Activated T-helper 2 cell treated with anti-CD3 and anti-CD28 coated beads, Interferon-gamma antibody, Interleukin-2, Interleukin-4, amounts not matched to agents 10 μg/mL and 5 μg/mL and 100 μg/mL, durations not matched to agents 14 hours and 24 hours and 36 hours (primary cell): ENCODE results near the gene OR2S2. TPM values are rescaled to one million over a fixed set of nuclear protein-coding genes. Genes with fewer than 3 reads are reported as not detected.
"Not testable (repeated sequence)": the region's sequence is repeated elsewhere in the genome, so short reads cannot be mapped to it uniquely, and the experiment has no call there.

Source experiments
- DNase-seq: peaks from one replicate; pipeline ENCODE4 v3.0.0; 2021; ENCODE audit warnings: low spot score
- H3K27ac Mint-ChIP-seq: one replicate; pipeline ENCODE4 v1.8.0; 2021; ENCODE audit warnings: mixed read lengths
- H3K27me3 Mint-ChIP-seq: one replicate; pipeline ENCODE4 v1.8.0; 2021; ENCODE audit warnings: low read depth, mixed read lengths
- H3K36me3 Mint-ChIP-seq: one replicate; pipeline ENCODE4 v1.8.0; 2021; ENCODE audit warnings: low read depth, mixed read lengths
- H3K4me1 Mint-ChIP-seq: one replicate; pipeline ENCODE4 v1.8.0; 2021; ENCODE audit warnings: low read depth, mixed read lengths
- H3K4me3 Mint-ChIP-seq: one replicate; pipeline ENCODE4 v1.8.0; 2021; ENCODE audit warnings: low read depth, mild to moderate bottlenecking, moderate library complexity, mixed read lengths
- H3K9me3 Mint-ChIP-seq: one replicate; pipeline ENCODE4 v1.8.0; 2021; ENCODE audit warnings: mixed read lengths
- intact Hi-C: fragments of 100-400 bp; cut with micrococcal nuclease; formaldehyde crosslinking; loops from one replicate; pipeline ENCODE4 v1.15.1; 2023
- total RNA-seq: library from RNA; stranded (reverse); gene quantifications from 2 replicates; pipeline ENCODE4 v1.2.3, GENCODE V29; 2022

Gene OR2S2
- total RNA-seq, 1 donor from 2014 or later, result not detected

DNA sequence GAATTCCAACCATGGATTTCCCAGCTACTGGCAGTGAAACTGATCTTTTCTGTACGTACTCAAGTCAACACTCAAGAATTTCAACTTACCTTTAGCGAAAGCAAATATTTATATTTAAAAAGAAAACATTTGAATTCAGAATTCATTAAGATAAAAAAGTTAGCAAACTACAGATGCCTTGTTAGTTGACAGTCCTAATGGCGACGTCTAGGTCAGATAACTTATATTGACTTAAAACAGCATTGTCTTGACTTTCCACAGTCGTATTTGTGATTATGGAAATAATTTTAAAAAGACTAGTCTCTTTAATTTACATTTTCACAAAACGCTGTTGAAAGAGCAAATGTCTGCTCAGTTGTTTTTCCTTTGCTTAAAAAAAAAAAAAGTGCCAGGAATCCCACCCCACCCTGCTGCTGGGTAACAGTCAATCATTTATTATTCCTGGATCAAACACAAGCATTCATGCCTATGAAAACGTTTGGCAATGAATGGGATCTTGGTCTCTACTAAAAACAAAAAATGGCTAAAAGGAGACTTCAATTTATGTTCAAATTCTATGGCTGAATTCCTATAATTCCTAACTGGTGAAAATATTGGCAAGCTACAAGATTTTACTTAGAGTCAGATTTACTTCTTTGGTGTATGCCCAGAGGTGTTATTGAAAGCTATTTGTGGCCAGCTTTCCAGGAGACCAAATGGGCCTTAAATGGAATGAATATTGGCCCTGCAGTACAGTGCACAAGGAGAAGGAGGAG lies 22.0 kb downstream of the OR2S2 start:
- Mint-ChIP-seq H3K9me3 (peaks cover 8% of the 10 kb centered on the region), H3K4me3 (no peak overlapping the region), H3K27me3 (peaks cover 6% of the 10 kb centered on the region), H3K27ac (no peak overlapping the region), H3K4me1 (peaks cover 34% of the 10 kb centered on the region), H3K36me3 (peaks cover 5% of the 10 kb centered on the region)
- no peak for DNase-seq
- intact Hi-C loops, result no loop called here

DNA sequence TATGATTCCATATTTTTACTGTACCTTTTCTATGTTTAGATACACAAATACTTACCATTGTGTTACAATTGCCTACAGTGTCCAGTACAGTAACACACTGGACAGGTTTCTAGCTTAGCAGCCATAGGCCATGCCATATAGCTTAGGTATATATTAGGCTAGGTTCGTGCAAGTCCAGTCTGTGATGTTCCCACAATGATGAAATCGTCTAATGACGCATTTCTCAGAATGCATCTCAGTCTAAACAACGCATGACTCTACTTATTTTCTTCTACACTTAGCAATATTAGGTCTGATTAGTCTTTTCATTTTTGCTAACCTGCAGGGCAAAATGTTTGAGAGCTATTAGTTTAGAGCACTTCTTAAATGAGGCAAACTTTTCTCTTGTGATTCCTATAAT lies 22.7 kb downstream of the OR2S2 start:
- H3K27me3 Mint-ChIP-seq, result peaks cover 8% of the 10 kb centered on the region
- H3K4me3 Mint-ChIP-seq, result no peak overlapping the region
- no peak overlapping the region for H3K27ac Mint-ChIP-seq
- intact Hi-C loops, result no loop called here
- H3K4me1 Mint-ChIP-seq, result peaks cover 27% of the 10 kb centered on the region
- H3K9me3 Mint-ChIP-seq, result peaks cover 8% of the 10 kb centered on the region
- no peak for DNase-seq
- H3K36me3 Mint-ChIP-seq, result peaks cover 5% of the 10 kb centered on the region

DNA sequence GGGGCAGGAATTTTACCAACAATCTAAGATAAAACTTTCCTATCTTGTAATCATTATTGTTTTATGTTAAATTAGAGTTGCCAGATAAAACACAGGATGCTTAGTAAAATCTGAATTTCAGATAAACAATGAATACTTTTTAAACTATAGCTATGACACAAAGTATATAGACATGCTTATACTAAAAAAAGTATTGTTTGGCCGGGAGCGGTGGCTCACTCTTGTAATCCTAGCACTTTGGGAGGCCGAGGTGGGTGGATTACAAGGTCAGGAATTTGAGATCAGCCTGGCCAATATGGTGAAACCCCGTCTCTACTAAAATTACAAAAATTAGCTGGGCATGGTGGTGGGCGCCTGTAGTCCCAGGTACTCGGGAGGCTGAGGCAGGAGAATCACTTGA lies 23.9 kb downstream of the OR2S2 start:
- Mint-ChIP-seq H3K27me3 (peaks cover 14% of the 10 kb centered on the region), H3K27ac (peak overlapping the region; percentile 15), H3K4me1 (peaks cover 20% of the 10 kb centered on the region)
- H3K4me3 Mint-ChIP-seq, H3K9me3 Mint-ChIP-seq, DNase-seq, H3K36me3 Mint-ChIP-seq, intact Hi-C loops: not testable (repeated sequence)

DNA sequence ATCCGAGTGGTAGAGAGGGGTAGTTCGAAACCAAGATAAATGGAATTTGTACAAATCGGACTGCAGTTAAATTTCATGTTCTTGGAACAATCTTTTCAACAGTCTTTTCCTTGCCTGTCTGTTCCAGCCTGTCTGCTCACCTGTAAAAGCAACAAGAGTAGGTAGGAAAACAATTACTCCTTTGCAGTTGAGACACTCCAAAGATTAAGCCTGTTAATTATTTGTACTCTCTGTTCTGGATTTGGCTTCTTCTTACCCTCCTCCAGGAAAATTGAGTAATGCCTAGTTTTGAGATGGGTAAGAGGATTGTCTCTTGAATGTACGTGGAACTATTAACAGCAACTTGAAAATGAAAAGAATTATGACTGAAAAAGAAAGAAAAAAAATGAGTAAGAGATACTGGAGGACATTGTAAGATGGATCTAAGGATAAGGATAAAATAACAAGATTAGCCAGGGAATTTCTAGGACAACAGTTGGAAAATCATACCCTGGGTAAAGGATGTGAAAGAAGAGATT lies 24.3 kb downstream of the OR2S2 start:
- peak overlapping the region; percentile 15 for H3K27ac Mint-ChIP-seq
- peaks cover 8% of the 10 kb centered on the region for H3K9me3 Mint-ChIP-seq
- no peak overlapping the region for H3K4me3 Mint-ChIP-seq

DNA sequence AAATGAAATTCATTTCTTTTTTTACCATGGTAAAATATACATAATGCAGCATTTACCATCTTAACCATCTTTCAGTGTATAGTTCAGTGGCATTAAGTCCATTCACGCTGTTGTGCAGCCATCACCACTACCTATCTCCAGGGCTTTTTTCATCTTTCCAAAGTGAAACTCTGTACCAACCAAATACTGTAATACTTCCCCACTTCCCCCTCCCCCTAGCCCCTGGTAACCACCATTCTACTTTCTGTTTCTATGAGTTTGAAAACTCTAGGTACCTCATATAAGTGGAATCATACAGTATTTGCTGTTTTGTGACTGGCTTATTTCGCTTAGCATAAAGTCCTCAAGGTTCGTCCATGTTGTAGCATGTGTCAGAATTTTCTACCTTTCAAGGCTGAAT lies 25.2 kb downstream of the OR2S2 start:
- intact Hi-C loops, result loop anchor here (1.0 kb wide), 2 partner anchors 8 to 21 kb away; no protein-coding TSS in a partner anchor
- no peak overlapping the region for H3K27ac Mint-ChIP-seq
- no peak for DNase-seq
- peaks cover 5% of the 10 kb centered on the region for H3K36me3 Mint-ChIP-seq
- H3K27me3 Mint-ChIP-seq, result peaks cover 17% of the 10 kb centered on the region
- no peak overlapping the region for H3K4me3 Mint-ChIP-seq
- peaks cover 19% of the 10 kb centered on the region for H3K4me1 Mint-ChIP-seq
- peaks cover 8% of the 10 kb centered on the region for H3K9me3 Mint-ChIP-seq

More for the DNA sequence above, 24.3 kb downstream of the OR2S2 start:
- Mint-ChIP-seq H3K27me3 (peaks cover 17% of the 10 kb centered on the region), H3K36me3 (peaks cover 5% of the 10 kb centered on the region), H3K4me1 (peaks cover 19% of the 10 kb centered on the region)
- intact Hi-C loops, result loop anchor here (1.0 kb wide), 2 partner anchors 9 to 22 kb away; no protein-coding TSS in a partner anchor
- no peak for DNase-seq

DNA sequence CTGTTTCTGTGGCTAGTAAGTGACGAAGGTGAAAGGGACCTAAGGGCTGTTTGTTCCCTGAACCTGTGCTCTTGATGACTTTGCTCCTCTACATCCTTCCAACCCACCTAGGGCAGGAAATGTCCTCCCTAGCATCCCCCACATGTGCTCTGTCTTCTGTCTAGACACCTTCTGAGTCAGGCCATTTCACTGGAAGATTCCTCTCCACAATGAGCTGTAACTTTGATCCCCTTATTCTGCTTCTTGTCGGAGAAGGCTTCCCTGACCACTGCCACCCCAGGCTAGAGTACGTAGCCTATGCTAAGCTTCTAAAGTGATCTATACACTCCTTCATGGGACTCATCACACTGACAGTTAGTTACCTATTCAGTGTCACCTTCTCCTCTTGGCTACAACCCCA lies 27.0 kb downstream of the OR2S2 start:
- peaks cover 28% of the 10 kb centered on the region for H3K27me3 Mint-ChIP-seq
- H3K27ac Mint-ChIP-seq, result no peak overlapping the region
- no peak for DNase-seq
- no peaks in the 10 kb centered on the region for H3K36me3 Mint-ChIP-seq
- peaks cover 14% of the 10 kb centered on the region for H3K4me1 Mint-ChIP-seq
- no peak overlapping the region for H3K4me3 Mint-ChIP-seq
- intact Hi-C loops, result no loop called here
- H3K9me3 Mint-ChIP-seq, result no peaks in the 10 kb centered on the region

DNA sequence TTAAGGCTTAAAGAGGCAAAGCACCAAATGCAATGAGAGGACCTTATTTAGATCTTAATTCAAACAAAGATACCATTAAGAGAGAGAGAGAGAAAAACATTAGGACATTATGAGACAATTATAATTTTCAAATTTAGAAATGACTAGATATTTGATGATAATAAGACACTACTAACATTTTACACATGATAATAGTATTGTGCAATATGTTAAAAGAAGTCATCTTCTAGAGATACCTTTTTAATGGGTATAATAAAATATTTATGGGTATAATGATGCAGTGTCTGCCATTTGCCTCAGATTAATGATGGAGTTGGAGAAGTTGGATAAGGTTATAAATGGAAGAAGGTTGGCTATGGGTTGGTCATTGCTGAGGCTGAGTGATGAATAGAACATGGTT lies 27.4 kb downstream of the OR2S2 start:
- no peaks in the 10 kb centered on the region for H3K9me3 Mint-ChIP-seq
- no peak for DNase-seq
- H3K4me1 Mint-ChIP-seq, result peaks cover 14% of the 10 kb centered on the region
- no peak overlapping the region for H3K4me3 Mint-ChIP-seq
- intact Hi-C loops, result no loop called here
- no peak overlapping the region for H3K27ac Mint-ChIP-seq
- H3K27me3 Mint-ChIP-seq, result peaks cover 28% of the 10 kb centered on the region
- no peaks in the 10 kb centered on the region for H3K36me3 Mint-ChIP-seq

DNA sequence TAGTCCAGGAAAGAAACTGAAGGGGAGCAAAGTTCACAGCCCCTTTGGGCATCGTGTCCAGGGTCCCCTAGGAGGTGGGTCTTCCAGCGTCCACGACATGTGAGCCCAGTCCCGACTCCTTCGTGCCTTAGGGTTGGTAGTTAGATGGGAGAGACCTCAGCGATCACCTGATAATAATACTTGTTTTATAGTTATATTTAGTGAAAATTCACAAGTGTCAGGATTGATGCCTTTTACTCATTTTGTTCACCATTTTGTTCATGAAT lies 28.6 kb downstream of the OR2S2 start:
- peaks cover 17% of the 10 kb centered on the region for H3K4me1 Mint-ChIP-seq
- no peaks in the 10 kb centered on the region for H3K36me3 Mint-ChIP-seq
- no peak overlapping the region for H3K4me3 Mint-ChIP-seq
- no peak overlapping the region for H3K27ac Mint-ChIP-seq
- no peaks in the 10 kb centered on the region for H3K9me3 Mint-ChIP-seq
- H3K27me3 Mint-ChIP-seq, result peaks cover 28% of the 10 kb centered on the region
- no peak for DNase-seq
- intact Hi-C loops, result no loop called here

DNA sequence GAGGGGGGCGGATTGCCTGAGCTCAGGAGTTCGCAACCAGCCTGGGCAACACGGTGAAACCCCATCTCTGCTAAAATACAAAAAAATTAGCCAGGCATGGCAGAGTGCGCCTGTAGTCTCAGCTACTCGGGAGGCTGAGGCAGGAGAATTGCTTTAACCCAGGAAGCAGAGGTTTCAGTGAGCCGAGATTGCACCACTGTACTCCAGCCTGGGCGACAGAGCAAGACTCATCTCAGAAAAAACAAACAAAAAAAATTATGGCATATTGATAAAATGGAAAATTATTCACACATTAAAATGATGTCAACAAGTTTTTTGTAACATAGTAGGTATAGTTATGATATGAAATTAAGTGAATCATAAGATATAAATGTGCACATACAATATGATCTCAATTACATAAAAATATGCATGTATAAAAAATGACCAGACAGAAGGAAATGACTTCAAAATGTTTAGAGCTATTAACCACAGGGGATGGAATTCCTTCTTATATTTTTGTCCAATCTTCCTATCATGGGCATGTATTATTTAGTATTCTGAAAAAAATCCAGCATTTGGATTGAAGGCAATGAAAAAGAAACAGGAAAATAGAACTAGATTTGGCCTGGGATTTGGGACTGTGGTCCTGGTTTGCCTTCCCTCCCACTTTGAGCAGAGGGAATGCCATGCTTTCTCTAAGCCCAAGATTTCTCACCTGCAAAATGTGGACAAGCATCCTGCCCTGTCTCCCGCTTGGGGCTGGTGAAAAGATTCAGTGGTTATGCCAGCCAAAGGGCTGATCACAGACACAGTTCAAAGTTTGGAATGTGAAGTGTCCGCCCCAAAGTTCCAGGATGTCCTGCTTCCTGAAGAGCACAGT lies 29.1 kb downstream of the OR2S2 start:
- no peak for DNase-seq
- intact Hi-C loops, result no loop called here
- H3K4me1 Mint-ChIP-seq, result peaks cover 21% of the 10 kb centered on the region
- H3K27me3 Mint-ChIP-seq, result peaks cover 28% of the 10 kb centered on the region
- no peaks in the 10 kb centered on the region for H3K9me3 Mint-ChIP-seq
- H3K4me3 Mint-ChIP-seq, result no peak overlapping the region
- H3K27ac Mint-ChIP-seq, result no peak overlapping the region
- H3K36me3 Mint-ChIP-seq, result no peaks in the 10 kb centered on the region

DNA sequence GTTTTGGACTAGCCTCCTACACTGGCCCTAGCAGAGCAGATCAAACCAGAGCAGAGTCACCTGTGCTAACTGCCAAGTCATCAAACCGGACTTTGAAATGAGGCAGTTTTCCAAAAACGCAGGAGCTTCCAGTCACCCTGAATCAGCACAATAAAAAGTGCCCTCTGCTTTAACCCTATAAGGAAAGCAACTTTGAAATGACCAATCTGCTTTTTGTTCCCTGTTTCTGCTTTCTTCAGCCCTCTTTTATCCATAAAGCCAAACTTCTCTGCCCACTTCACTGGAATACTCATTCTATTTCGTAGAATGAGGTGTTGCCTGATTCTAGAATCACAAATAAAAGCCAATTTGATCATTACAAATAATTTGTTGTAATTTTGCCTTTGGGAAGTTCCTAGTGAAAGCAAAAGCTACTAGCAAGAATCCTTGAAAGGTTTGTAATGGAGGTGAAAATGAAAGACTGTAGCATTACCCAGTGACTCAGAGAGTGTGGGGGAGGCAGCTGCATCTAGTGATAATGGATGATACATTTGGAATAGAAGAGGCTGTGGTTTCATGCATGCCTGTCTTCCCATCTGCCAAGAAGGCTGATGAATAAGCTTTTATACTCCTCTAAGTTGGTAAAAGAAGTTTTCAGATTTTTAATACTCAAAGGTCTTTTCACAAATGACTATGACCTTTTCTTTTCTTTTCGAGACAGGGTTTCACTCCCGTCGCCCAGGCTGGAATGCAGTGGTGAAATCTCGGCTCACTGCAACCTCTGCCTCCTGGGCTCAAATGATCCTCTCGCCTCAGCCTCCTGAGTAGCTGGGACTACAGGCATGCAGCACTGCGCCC lies 33.8 kb downstream of the OR2S2 start:
- intact Hi-C loops, result loop anchor here (1.0 to 2.0 kb wide), 2 partner anchors 9 to 13 kb away; no protein-coding TSS in a partner anchor
- Mint-ChIP-seq H3K27me3 (peaks cover 21% of the 10 kb centered on the region), H3K4me1 (peaks cover 10% of the 10 kb centered on the region), H3K9me3 (no peaks in the 10 kb centered on the region), H3K36me3 (no peaks in the 10 kb centered on the region), H3K27ac (no peak overlapping the region), H3K4me3 (no peak overlapping the region)
- no peak for DNase-seq

DNA sequence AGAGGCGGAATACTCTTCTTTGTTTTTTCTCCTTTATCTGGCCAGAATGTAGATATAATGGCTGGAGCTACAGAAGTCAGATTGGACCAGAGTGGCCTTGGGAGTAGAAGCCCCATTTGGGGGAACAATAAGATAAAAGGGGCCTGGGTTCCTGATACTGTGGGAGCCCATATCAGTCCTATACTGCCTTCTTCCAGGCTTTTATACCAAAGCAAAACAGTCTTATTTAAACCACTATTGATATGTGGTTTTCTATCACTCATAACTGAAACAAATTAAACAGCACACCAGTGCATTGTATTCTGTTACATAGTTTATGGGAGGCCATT lies 34.4 kb downstream of the OR2S2 start:
- no peak for DNase-seq
- Mint-ChIP-seq H3K4me1 (peaks cover 10% of the 10 kb centered on the region), H3K36me3 (no peaks in the 10 kb centered on the region), H3K27me3 (peaks cover 17% of the 10 kb centered on the region), H3K9me3 (no peaks in the 10 kb centered on the region), H3K27ac (no peak overlapping the region), H3K4me3 (no peak overlapping the region)
- intact Hi-C loops, result no loop called here

DNA sequence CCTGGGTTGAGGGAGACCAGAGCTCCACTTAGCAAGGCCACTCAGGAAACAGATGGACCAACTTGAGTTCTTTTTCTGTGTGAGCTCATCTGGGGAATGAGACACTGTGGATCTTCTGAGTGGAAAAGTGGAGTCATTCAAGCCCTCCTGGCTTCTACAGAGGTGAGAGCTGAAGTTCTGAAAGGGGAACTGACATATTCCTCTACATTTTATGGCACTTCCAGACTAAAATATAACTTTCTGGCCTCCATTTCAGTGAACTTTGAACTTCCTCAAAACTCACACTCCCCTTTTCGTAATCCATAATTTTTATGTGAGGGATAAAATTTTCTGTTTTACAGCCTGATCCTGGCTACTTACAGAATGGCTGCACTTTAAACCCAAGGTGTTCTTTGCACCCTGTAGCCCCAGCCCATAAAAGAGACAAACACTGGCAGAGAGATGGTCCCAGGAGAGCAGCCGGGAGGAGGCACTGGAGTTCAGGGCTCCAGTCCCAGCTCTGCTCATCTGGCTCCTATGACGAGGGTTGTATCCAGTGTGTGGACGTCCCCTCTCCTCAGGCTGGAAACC lies 37.8 kb downstream of the OR2S2 start:
- no peaks in the 10 kb centered on the region for H3K36me3 Mint-ChIP-seq
- H3K4me1 Mint-ChIP-seq, result peaks cover 10% of the 10 kb centered on the region
- no peaks in the 10 kb centered on the region for H3K9me3 Mint-ChIP-seq
- H3K27ac Mint-ChIP-seq, result no peak overlapping the region
- H3K27me3 Mint-ChIP-seq, result peaks cover 6% of the 10 kb centered on the region
- H3K4me3 Mint-ChIP-seq, result no peak overlapping the region
- no peak for DNase-seq
- intact Hi-C loops, result no loop called here
